HCT116 (cell line): Measurements from ENCODE around the gene C9orf72. TPM values are rescaled to one million over a fixed set of nuclear protein-coding genes. Genes with fewer than 3 reads are reported as not detected.

Experiments
- ATAC-seq: fragments of 200-7000 bp; cut with Tn5 transposase; 2 replicates; pipeline ENCODE4 v1.9.1; 2020; ENCODE audit warnings: mild to moderate bottlenecking, moderate library complexity
- BruUV-seq: library from RNA; stranded (reverse); fragments of 400-500 nt; replicated peaks from 2 replicates; lab custom pipeline; 2021; lab: Mats Ljungman, UMichigan
- CTCF ChIA-PET: fragments of 300-600 bp; sonication (Branson Sonifier 250); formaldehyde crosslinking; loops from one replicate; lab custom pipeline; 2021; ENCODE audit warnings: antibody characterized with exemption; lab: Charles Lee
- POLR2A ChIA-PET: fragments of 300-600, 350-600 bp; sonication (Branson Sonifier 250); formaldehyde crosslinking; loops from one replicate; lab custom pipeline; 2021; ENCODE audit warnings: antibody characterized with exemption; lab: Charles Lee
- RAD21 ChIA-PET, 2 experiments: fragments of 300-600 bp; sonication (Branson Sonifier 250); formaldehyde crosslinking; loops; one replicate each; lab custom pipeline; 2023; ENCODE audit warnings: low total read pairs in 2 of 2; ENCODE audit not compliant: uncharacterized antibody in 2 of 2, unreplicated experiment in 2 of 2, low non-redundant PET in 1 of 2; lab: Charles Lee
- DNase-seq: peaks from one replicate; pipeline ENCODE4 v3.0.0-alpha.2; 2010; ENCODE audit warnings: low read depth, low spot score
- H2AFZ ChIP-seq: fragments of 200-600 bp; shearing (Covaris generic), sonication (generic); 2 replicates; pipeline ENCODE4 v1.6.1; 2017; ENCODE audit warnings: low read depth, mixed run types, mixed read lengths, antibody characterized with exemption, low read length; ENCODE audit not compliant: poor library complexity, severe bottlenecking
- H3K27ac ChIP-seq: 2 replicates; pipeline ENCODE4 v1.5.1; 2012; ENCODE audit warnings: low read depth, low read length
- H3K27me3 ChIP-seq: fragments of 200-600 bp; sonication (generic); 2 replicates; pipeline ENCODE4 v1.6.1; 2016; ENCODE audit warnings: mixed run types, low read length, mixed read lengths; ENCODE audit not compliant: insufficient read depth
- H3K36me3 ChIP-seq, 2 experiments: fragments of 200-500 bp in 1 of 2; fragments of 200-600 bp in 1 of 2; sonication (Bioruptor generic) in 1 of 2; sonication (generic) in 1 of 2; 2 replicates each; pipeline versions ENCODE4 v1.5.1 to v1.6.1; 2014 to 2016; ENCODE audit warnings: low read length in 2 of 2, inconsistent platforms in 1 of 2, mixed read lengths in 1 of 2, mixed run types in 1 of 2; ENCODE audit not compliant: insufficient read depth in 2 of 2, control insufficient read depth in 1 of 2
- H3K4me1 ChIP-seq, 2 experiments: fragments of 200-600 bp in 1 of 2; sonication (generic) in 1 of 2; 2 replicates each; pipeline versions ENCODE4 v1.5.1 to v1.6.1; 2012 to 2017; ENCODE audit warnings: low read length in 2 of 2, inconsistent platforms in 1 of 2, mild to moderate bottlenecking in 1 of 2, mixed read lengths in 1 of 2, mixed run types in 1 of 2, moderate library complexity in 1 of 2; ENCODE audit not compliant: insufficient read depth in 2 of 2, control insufficient read depth in 1 of 2
- H3K4me2 ChIP-seq: fragments of 200-600 bp; sonication (generic); 2 replicates; pipeline ENCODE4 v1.6.1; 2017; ENCODE audit warnings: mixed run types, low read length, mixed read lengths
- H3K4me3 ChIP-seq, 2 experiments: fragments of 200-600 bp in 1 of 2; sonication (generic) in 1 of 2; replicated peaks in 1 of 2; 2 replicates each; pipeline ENCODE4 v1.5.1; 2011 to 2016; ENCODE audit warnings: low read length in 2 of 2, control low read depth in 1 of 2, low read depth in 1 of 2, mild to moderate bottlenecking in 1 of 2, mixed read lengths in 1 of 2, mixed run types in 1 of 2
- H3K79me2 ChIP-seq: fragments of 200-600 bp; sonication (generic); 2 replicates; pipeline ENCODE4 v1.6.1; 2017; ENCODE audit warnings: mild to moderate bottlenecking, mixed run types, low read length, moderate library complexity, mixed read lengths; ENCODE audit not compliant: insufficient read depth
- H3K9ac ChIP-seq: fragments of 200-600 bp; sonication (generic); 2 replicates; pipeline ENCODE4 v1.6.1; 2016; ENCODE audit warnings: low read length, mixed read lengths
- H3K9me2 ChIP-seq: fragments of 200-600 bp; sonication (generic), shearing (Covaris generic); 2 replicates; pipeline ENCODE4 v1.6.1; 2017; ENCODE audit warnings: mixed run types, mild to moderate bottlenecking, moderate library complexity; ENCODE audit not compliant: insufficient read depth
- H3K9me3 ChIP-seq, 2 experiments: fragments of 200-500 bp in 1 of 2; fragments of 200-600 bp in 1 of 2; sonication (Bioruptor generic) in 1 of 2; sonication (generic) in 1 of 2; 2 replicates each; pipeline ENCODE4 v1.6.1; 2014 to 2017; ENCODE audit warnings: low read length in 2 of 2, mixed read lengths in 2 of 2, inconsistent platforms in 1 of 2, low read depth in 1 of 2, mild to moderate bottlenecking in 1 of 2, mixed run types in 1 of 2, moderate library complexity in 1 of 2; ENCODE audit not compliant: control insufficient read depth in 1 of 2, insufficient read depth in 1 of 2
- H4K20me1 ChIP-seq: fragments of 200-600 bp; sonication (generic), shearing (Covaris generic); 2 replicates; pipeline ENCODE4 v1.6.1; 2017; ENCODE audit warnings: mixed run types, mild to moderate bottlenecking, moderate library complexity; ENCODE audit not compliant: insufficient read depth
- CBX3 ChIP-seq: IDR thresholded peaks from 2 replicates; pipeline ENCODE4 v1.6.1; 2012; ENCODE audit warnings: low read depth
- CEBPB ChIP-seq: IDR thresholded peaks from 2 replicates; pipeline ENCODE4 v1.6.1; 2012; ENCODE audit warnings: low read depth
- EGR1 ChIP-seq: IDR thresholded peaks from 2 replicates; pipeline ENCODE4 v1.6.1; 2012; ENCODE audit warnings: low read depth
- ELF1 ChIP-seq: IDR thresholded peaks from 2 replicates; pipeline ENCODE4 v1.6.1; 2012; ENCODE audit warnings: low read depth, borderline replicate concordance
- EZH2 ChIP-seq: fragments of 200-600 bp; sonication (generic); IDR thresholded peaks from 2 replicates; pipeline ENCODE4 v1.6.1; 2017; ENCODE audit warnings: antibody characterized with exemption, mixed run types
- EZH2phosphoT487 ChIP-seq: fragments of 200-600 bp; IDR thresholded peaks from 2 replicates; pipeline ENCODE4 v1.6.1; 2018; ENCODE audit warnings: antibody characterized with exemption, borderline replicate concordance
- POLR2AphosphoS5 ChIP-seq: IDR thresholded peaks from 2 replicates; pipeline ENCODE4 v1.6.1; 2011; ENCODE audit warnings: mild to moderate bottlenecking, low read depth, low read length, moderate library complexity
- RAD21 ChIP-seq: IDR thresholded peaks from 2 replicates; pipeline ENCODE4 v1.6.1; 2012; ENCODE audit warnings: low read depth, mild to moderate bottlenecking
- SP1 ChIP-seq: IDR thresholded peaks from 2 replicates; pipeline ENCODE4 v1.6.1; 2012; ENCODE audit warnings: low read depth
- SRF ChIP-seq: IDR thresholded peaks from 2 replicates; pipeline ENCODE4 v1.6.1; 2012; ENCODE audit warnings: low read depth
- TCF7L2 ChIP-seq: IDR thresholded peaks from 2 replicates; pipeline ENCODE4 v1.7.0; 2011; ENCODE audit warnings: borderline replicate concordance, inconsistent platforms; ENCODE audit not compliant: insufficient read depth, insufficient read length; ENCODE audit errors: extremely low read depth
- YY1 ChIP-seq: IDR thresholded peaks from 2 replicates; pipeline ENCODE4 v1.6.1; 2011; ENCODE audit warnings: low read length, low read depth, moderate library complexity, mild to moderate bottlenecking; ENCODE audit not compliant: insufficient replicate concordance; ENCODE audit errors: extremely low read depth
- ZFX ChIP-seq: fragments of 450-650 bp; IDR thresholded peaks from 2 replicates; pipeline ENCODE4 v1.6.1; 2017
- ZNF274 ChIP-seq: fragments of 200-500 bp; sonication (Bioruptor generic); IDR thresholded peaks from 2 replicates; pipeline ENCODE4 v1.6.1; 2014; ENCODE audit warnings: mild to moderate bottlenecking, low read depth, low read length, inconsistent platforms
- intact Hi-C: fragments of 100-400 bp; cut with micrococcal nuclease; formaldehyde crosslinking; loops from 2 replicates; pipeline ENCODE4 v1.10.0; 2022
- total RNA-seq: library from RNA; stranded (reverse); gene quantifications from one replicate; pipeline ENCODE4 v1.2.1, GENCODE V29; 2021; ENCODE audit not compliant: unreplicated experiment
- TF ChIP-seq, protein P1 (sequence below): IDR thresholded peaks from 2 replicates; pipeline ENCODE4 v1.6.1; 2012
- TF ChIP-seq, protein P2 (sequence below): IDR thresholded peaks from 2 replicates; pipeline ENCODE4 v1.6.1; 2012
- TF ChIP-seq, protein P3 (sequence below): IDR thresholded peaks from 2 replicates; pipeline ENCODE4 v1.6.1; 2012; ENCODE audit warnings: low read depth

C9orf72 gene
- total RNA-seq, 1 experiment from 2014 or later: 12.0 TPM

DNA sequence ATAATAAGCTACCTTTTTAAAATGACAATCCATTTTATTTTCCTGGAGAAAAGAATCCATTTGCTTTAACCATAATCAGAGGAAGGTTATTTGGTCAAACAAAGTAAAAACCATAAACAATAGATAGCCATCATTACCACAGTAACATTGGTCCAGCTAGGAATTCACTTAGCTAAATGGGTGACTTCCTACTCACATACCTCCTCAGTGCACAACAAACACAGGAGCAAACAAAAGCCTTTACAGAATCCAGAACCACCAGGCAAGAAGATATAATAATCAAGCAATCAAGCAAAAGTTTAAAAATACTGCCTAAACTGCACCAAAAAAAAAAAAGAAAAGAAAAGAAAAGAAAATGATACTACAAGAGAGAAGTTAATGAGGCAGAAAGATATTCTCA is 50.1 kb downstream of the C9orf72 start:
- Histone ChIP-seq H3K27ac (no peak overlapping the region), H3K79me2 (no peaks in the 10 kb centered on the region), H3K9me3 (no peaks in the 10 kb centered on the region), H3K9ac (no peak overlapping the region), H2AFZ (no peak overlapping the region), H3K36me3 (no peaks in the 10 kb centered on the region), H3K4me1 (peaks cover 0 to 1% of the 10 kb centered on the region in 2 experiments; a peak in 1 of 4 replicates), H4K20me1 (no peaks in the 10 kb centered on the region), H3K27me3 (no peaks in the 10 kb centered on the region; the same call in 1 of the 2 replicates), H3K4me2 (no peak overlapping the region), H3K9me2 (no peaks in the 10 kb centered on the region), H3K4me3 (no peak overlapping the region)
- BruUV-seq: no TSS peak
- TF ChIP-seq, protein P1, sequence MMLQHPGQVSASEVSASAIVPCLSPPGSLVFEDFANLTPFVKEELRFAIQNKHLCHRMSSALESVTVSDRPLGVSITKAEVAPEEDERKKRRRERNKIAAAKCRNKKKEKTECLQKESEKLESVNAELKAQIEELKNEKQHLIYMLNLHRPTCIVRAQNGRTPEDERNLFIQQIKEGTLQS: no peak
- no peak for TF ChIP-seq EGR1
- no peak for TF ChIP-seq POLR2AphosphoS5
- TF ChIP-seq TCF7L2: no peak
- no peak for TF ChIP-seq ELF1
- ATAC-seq (no peak), DNase-seq (no peak)
- ChIA-PET RAD21 (no interaction called here), CTCF (no interaction called here), POLR2A (no interaction called here)
- intact Hi-C loops: no loop called here

DNA sequence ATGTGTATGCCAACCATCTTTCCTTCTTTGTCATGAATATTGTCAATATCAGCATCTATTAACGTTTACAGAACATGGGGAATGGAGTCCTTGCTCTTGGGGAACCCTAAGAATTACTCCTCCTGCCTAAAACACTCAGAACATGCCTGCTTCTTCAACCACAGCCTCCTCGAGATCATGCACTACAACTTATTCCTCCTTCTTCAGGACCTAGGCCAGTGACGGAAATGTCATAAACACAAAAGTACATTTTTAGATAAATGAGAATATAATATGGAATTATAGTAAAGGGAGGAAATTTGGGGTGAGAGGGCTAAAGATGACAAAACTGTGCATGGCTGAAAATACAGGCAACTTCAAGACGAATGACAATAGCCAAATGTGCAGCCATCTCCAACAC is 52.3 kb downstream of the C9orf72 start:
- Histone ChIP-seq H3K4me2 (no peak overlapping the region), H3K4me1 (no peaks in the 10 kb centered on the region), H3K9ac (no peak overlapping the region), H3K4me3 (no peak overlapping the region), H3K79me2 (no peaks in the 10 kb centered on the region), H3K9me2 (no peaks in the 10 kb centered on the region), H2AFZ (no peak overlapping the region), H4K20me1 (no peaks in the 10 kb centered on the region), H3K9me3 (no peaks in the 10 kb centered on the region), H3K27me3 (no peaks in the 10 kb centered on the region), H3K27ac (no peak overlapping the region), H3K36me3 (no peaks in the 10 kb centered on the region)
- ChIA-PET RAD21 (no interaction called here), POLR2A (no interaction called here), CTCF (no interaction called here)
- intact Hi-C loops: no loop called here
- no peak for DNase-seq
- TF ChIP-seq, protein P2, sequence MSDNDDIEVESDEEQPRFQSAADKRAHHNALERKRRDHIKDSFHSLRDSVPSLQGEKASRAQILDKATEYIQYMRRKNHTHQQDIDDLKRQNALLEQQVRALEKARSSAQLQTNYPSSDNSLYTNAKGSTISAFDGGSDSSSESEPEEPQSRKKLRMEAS: no peak
- no peak for TF ChIP-seq RAD21
- no peak for TF ChIP-seq CBX3
- TF ChIP-seq ZNF274: no peak
- no peak for TF ChIP-seq POLR2AphosphoS5
- no peak for TF ChIP-seq EZH2phosphoT487
- TF ChIP-seq, protein P3, sequence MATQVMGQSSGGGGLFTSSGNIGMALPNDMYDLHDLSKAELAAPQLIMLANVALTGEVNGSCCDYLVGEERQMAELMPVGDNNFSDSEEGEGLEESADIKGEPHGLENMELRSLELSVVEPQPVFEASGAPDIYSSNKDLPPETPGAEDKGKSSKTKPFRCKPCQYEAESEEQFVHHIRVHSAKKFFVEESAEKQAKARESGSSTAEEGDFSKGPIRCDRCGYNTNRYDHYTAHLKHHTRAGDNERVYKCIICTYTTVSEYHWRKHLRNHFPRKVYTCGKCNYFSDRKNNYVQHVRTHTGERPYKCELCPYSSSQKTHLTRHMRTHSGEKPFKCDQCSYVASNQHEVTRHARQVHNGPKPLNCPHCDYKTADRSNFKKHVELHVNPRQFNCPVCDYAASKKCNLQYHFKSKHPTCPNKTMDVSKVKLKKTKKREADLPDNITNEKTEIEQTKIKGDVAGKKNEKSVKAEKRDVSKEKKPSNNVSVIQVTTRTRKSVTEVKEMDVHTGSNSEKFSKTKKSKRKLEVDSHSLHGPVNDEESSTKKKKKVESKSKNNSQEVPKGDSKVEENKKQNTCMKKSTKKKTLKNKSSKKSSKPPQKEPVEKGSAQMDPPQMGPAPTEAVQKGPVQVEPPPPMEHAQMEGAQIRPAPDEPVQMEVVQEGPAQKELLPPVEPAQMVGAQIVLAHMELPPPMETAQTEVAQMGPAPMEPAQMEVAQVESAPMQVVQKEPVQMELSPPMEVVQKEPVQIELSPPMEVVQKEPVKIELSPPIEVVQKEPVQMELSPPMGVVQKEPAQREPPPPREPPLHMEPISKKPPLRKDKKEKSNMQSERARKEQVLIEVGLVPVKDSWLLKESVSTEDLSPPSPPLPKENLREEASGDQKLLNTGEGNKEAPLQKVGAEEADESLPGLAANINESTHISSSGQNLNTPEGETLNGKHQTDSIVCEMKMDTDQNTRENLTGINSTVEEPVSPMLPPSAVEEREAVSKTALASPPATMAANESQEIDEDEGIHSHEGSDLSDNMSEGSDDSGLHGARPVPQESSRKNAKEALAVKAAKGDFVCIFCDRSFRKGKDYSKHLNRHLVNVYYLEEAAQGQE: no peak
- no peak for TF ChIP-seq ZFX
- no peak for TF ChIP-seq ELF1
- TF ChIP-seq EZH2: no peak
- no peak for TF ChIP-seq TCF7L2
- TF ChIP-seq YY1: no peak
- no peak for TF ChIP-seq SP1
- no peak for TF ChIP-seq CEBPB
- no peak for TF ChIP-seq EGR1
- TF ChIP-seq, protein P1: no peak
- no peak for TF ChIP-seq SRF
- no TSS peak for BruUV-seq
- ATAC-seq: no peak
